ENCODE data around the gene FLT4. TPM values are rescaled to one million over a fixed set of nuclear protein-coding genes. Genes with fewer than 3 reads are reported as not detected.

Gene FLT4
- total RNA-seq, 1 experiment from 2014 or later: 6.3 TPM

DNA sequence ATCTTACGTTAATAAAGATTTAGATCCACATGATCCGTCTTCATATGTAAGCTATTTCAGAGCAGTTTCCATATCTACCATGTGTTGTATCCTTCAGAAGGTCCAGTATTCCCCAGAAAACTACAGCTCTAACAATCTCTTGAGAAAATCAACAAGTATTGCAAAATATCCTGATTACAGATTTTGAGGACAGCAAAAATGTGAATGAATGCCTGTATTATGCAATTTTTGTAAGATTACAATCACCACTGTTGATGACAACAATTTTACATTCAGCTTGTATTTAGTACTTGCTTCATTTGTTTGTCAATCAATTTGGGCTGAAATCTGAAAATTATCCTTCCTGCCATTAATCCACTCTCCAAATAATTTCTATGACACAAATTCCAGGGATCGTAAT lies 43.0 kb upstream of the FLT4 start:
- no CpG with 5 or more reads among the region's 3 CpGs for WGBS (ENCODE audit: extremely low coverage, insufficient read length, low lambda C conversion rate)
- no peak for TF ChIP-seq CTCF (conservative IDR thresholded peaks at IDR 0.05)
- H3K9me3 Mint-ChIP-seq: peaks cover 0 to 2% of the 10 kb centered on the region in 2 experiments; a peak in 3 of 5 replicates
- Histone ChIP-seq H4K8ac (replicated peaks; ENCODE audit: insufficient read length, low read depth, low read length) (no peak overlapping the region), H2BK20ac (ENCODE audit: low read depth, low read length, poor library complexity, severe bottlenecking) (no peak overlapping the region), H3K23ac (ENCODE audit: insufficient read length, low read depth, low read length) (no peak overlapping the region), H2AFZ (ENCODE audit: low read length) (no peak overlapping the region), H3K4ac (ENCODE audit: low read depth, low read length) (no peak overlapping the region), H4K5ac (ENCODE audit: insufficient read length, low read depth, low read length) (no peak overlapping the region), H3K9ac (ENCODE audit: extremely low read depth, insufficient read length, low read length) (no peak overlapping the region), H3K18ac (ENCODE audit: insufficient read length, low read depth, low read length) (no peak overlapping the region), H2BK15ac (ENCODE audit: low read depth, low read length) (no peak overlapping the region), H2BK120ac (ENCODE audit: low read depth, low read length, poor library complexity, severe bottlenecking) (no peak overlapping the region), H2BK12ac (ENCODE audit: insufficient read length, low read depth, low read length) (no peak overlapping the region), H3K9me3 (ENCODE audit: control insufficient read depth, low read depth, low read length) (no peaks in the 10 kb centered on the region), H3K23me2 (ENCODE audit: insufficient read length, low read depth, low read length, poor library complexity, severe bottlenecking) (no peaks in the 10 kb centered on the region), H2BK5ac (ENCODE audit: insufficient read length, low read length) (no peak overlapping the region), H2AK5ac (ENCODE audit: insufficient read length, low read length) (no peak overlapping the region), H3T11ph (ENCODE audit: low read length) (no peak overlapping the region), H4K91ac (ENCODE audit: insufficient read length, low read depth, low read length) (no peak overlapping the region), H3K56ac (ENCODE audit: insufficient read length, low read depth, low read length) (no peak overlapping the region), H3K4me2 (ENCODE audit: insufficient read depth, insufficient read length, low read length) (no peak overlapping the region), H4K20me1 (ENCODE audit: control insufficient read depth, insufficient read depth, insufficient read length) (no peaks in the 10 kb centered on the region), H3K27me3 (ENCODE audit: insufficient read depth, low read length) (no peaks in the 10 kb centered on the region), H3K14ac (ENCODE audit: insufficient read depth, low read length) (no peak overlapping the region), H3K79me1 (ENCODE audit: insufficient read depth, low read depth, low read length, poor library complexity, severe bottlenecking) (no peaks in the 10 kb centered on the region), H3K79me2 (ENCODE audit: insufficient read depth, low read length) (no peaks in the 10 kb centered on the region), H3K4me1 (ENCODE audit: insufficient read depth, low read length) (peaks cover 4% of the 10 kb centered on the region), H3K27ac (ENCODE audit: insufficient read length, low read depth, low read length) (no peak overlapping the region)
- no peak overlapping the region for H3K4me3 Mint-ChIP-seq
- peaks cover 14 to 25% of the 10 kb centered on the region in 2 experiments for H3K4me1 Mint-ChIP-seq
- peaks cover 10% of the 10 kb centered on the region for H3K27me3 Mint-ChIP-seq (ENCODE audit: low read depth)
- no peak overlapping the region for H3K27ac Mint-ChIP-seq
- no peak for DNase-seq
- H3K36me3 Mint-ChIP-seq (ENCODE audit: insufficient read depth in 1 of 3, low read depth in 3 of 3): no peaks in the 10 kb centered on the region

Data from H9 (cell line).